GM10266 (cell line): ENCODE results near the gene AMPD3.

Experiments used
- DNase-seq: peaks from one replicate; pipeline ENCODE4 v3.0.0; 2012; ENCODE audit errors: extremely low spot score
- TF ChIP-seq, protein P1 (sequence below): IDR thresholded peaks from 2 replicates; pipeline ENCODE4 v1.5.1; 2012; ENCODE audit warnings: mild to moderate bottlenecking, low read depth; ENCODE audit not compliant: control insufficient read depth, insufficient read depth; ENCODE audit errors: missing control alignments

Gene AMPD3

DNA sequence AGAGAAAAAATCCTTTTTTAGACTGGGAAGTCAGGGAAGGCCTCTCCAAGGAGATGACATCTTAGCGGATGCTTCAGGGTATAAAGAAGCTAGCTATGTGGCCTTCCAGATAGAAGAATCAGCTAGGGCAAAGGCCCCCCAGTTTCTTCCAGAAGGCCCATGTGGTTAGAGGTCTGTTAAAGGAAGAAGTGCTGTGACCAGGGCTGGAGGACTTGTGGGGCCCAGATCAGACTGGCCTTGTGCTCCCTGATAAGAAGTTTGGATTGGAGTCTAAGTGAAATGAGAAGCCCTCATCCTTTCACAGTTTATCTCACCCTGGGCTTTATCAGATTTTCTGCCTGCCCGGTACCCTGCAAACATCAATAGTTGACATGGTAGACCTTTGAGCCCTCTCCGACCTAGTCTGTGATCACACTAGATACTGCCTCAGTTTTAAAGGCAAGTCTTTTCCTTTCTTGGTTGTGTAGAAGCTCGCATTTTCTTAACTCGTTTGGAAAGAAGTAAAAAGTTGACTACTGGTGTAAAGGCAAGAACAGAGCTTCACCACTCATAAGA is 7.8 kb downstream of the AMPD3 start:
- no peak for DNase-seq
- TF ChIP-seq, protein P1, sequence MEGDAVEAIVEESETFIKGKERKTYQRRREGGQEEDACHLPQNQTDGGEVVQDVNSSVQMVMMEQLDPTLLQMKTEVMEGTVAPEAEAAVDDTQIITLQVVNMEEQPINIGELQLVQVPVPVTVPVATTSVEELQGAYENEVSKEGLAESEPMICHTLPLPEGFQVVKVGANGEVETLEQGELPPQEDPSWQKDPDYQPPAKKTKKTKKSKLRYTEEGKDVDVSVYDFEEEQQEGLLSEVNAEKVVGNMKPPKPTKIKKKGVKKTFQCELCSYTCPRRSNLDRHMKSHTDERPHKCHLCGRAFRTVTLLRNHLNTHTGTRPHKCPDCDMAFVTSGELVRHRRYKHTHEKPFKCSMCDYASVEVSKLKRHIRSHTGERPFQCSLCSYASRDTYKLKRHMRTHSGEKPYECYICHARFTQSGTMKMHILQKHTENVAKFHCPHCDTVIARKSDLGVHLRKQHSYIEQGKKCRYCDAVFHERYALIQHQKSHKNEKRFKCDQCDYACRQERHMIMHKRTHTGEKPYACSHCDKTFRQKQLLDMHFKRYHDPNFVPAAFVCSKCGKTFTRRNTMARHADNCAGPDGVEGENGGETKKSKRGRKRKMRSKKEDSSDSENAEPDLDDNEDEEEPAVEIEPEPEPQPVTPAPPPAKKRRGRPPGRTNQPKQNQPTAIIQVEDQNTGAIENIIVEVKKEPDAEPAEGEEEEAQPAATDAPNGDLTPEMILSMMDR: no peak

DNA sequence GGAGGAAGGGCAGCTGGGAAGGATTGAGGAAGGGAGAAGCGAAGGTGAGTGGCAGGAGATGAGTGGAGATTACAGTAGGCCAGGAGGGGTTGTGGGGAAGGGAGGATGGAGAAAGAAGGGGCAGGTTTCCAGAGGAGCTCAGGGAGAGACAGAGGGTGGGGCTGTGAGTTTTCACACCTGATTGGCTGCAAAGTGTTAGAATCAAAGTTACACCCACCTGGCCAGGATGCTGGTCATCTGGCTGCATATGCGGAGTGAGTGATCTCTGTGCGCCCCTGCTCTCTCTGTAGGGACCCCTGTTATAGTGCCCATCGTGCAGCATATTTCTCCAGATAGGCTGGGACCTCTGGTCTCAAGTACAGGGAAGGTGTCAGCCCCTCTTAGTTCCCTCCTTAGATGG is 18.3 kb downstream of the AMPD3 start:
- TF ChIP-seq, protein P1: no peak
- DNase-seq: no peak

DNA sequence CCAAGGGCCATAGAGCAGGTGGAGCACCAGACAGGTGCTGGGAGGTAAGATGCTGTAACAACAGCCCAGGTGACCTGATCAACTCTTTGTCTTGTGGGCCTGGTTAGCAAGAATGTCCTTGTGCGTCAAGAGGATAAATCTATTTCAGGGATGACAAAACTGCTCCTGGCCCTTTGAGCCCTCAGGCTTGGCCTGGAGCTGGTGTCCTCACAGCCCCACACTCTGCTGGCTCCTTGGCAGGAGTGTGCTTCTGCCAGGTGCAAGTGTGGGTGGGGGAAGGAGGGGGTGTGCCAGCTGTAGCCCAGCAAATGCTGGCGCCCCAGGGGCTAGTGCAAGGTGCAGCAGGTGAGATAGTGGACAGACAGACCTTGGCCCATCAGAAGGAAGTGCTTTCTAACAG is 19.5 kb downstream of the AMPD3 start:
- DNase-seq: no peak
- TF ChIP-seq, protein P1: no peak

DNA sequence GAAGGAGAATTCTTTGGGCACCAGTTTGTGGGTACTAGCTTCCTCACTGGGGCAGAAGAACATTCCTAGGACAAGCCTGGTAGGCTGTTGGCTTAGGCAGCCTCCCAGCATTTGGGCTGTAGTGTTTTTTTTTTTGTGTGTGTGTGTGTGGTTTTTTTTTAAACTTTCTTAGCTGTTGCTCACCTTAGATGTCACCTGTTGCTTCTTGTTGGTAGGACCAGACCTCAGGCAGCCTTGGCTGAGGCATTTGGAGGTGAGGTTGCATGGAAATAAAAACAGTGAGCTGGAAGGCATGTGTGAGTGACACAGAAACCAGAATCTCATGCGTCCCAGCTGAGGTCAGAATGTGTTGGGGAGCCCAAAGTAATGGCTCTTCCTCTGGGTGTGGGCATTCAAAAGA is 21.3 kb downstream of the AMPD3 start:
- DNase-seq: no peak

DNA sequence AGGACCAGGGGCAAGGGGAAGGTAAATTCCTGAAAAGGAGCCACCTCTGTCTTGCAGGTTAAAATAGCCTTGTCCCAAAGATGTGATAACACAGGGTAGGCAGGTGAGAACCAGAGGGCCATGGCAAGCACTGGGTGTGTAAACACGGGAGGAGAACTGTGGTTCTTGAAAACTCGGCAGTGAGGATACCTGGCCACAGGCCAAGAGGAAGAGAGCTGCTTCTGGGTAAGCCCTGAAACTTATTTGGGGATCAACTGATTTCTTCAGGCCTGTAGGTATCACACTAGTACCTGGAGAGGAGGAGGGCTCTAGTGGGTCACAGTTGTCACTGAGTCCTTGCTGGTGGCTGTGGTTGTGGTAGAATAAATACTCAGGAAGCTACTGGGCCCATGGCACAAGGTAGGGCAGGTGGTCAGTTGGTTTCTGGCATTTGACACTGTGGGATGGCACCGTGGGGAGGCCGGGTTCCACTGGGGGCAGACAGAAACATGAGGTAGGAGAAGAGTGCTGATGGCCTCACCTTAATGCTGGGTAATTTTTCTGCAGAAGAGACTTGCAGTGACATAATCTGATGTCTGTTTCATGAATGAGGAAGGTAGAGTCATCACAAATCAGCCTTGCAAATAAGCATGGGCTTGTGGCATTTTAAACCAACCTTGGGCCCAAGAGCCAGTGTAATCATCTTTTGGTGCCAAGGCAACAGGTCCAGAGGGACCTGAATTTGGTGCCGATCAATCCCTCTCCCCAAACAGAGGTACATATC is 22.0 kb downstream of the AMPD3 start:
- DNase-seq: no peak
- TF ChIP-seq, protein P1: no peak

More for the DNA sequence above, 21.3 kb downstream of the AMPD3 start:
- TF ChIP-seq, protein P1: no peak

DNA sequence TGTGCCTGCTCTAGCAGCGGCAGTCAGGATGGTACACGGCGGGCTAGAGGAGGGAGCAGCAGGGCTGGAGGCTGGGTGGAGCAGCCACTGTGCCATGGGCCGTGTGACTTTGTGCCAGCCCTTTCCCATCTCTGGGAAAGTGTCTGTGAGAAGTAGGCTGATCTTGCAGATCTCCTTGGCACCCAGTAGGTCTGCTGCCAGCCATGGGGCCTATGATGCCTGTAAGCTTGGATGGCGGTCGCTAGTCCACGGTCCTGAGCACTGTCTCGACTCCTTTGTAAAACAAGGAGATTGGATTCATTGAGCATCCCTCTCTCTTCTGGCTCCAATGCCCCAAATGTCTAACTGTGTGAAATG is 22.6 kb downstream of the AMPD3 start:
- TF ChIP-seq, protein P1: no peak
- no peak for DNase-seq

DNA sequence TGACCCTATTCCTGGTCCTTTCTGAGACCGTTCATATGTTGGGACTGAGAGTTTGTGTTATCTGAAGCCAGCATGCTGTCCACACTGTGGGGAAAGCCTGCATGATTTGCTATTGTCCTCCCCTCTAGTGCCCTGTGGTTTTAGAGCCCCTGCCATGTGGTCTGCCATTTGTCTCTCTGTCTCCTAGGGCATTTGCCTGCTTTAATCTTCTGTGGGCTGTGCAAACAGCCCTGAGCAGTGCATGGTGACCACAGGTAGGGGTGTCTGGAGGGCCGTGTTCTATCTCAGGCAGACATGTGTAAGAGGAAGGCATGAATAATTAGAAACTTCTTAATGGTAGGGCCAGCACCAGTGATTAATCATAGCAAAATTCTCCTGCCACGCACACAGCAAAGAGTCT is 23.0 kb downstream of the AMPD3 start:
- DNase-seq: no peak
- TF ChIP-seq, protein P1: no peak
